Nephron (organoid): Measurements from ENCODE around the gene COMP.

Experiments used
- H3K27ac Mint-ChIP-seq, 3 experiments: 2 replicates each; pipeline ENCODE4 v1.8.0; 2020; ENCODE audit warnings: mixed read lengths in 3 of 3, mild to moderate bottlenecking in 2 of 3, moderate library complexity in 1 of 3
- H3K27me3 Mint-ChIP-seq: 2 replicates; pipeline ENCODE4 v1.8.0; 2021; ENCODE audit warnings: low read depth, mild to moderate bottlenecking, moderate library complexity, mixed read lengths
- H3K36me3 Mint-ChIP-seq: 2 replicates; pipeline ENCODE4 v1.8.0; 2020; ENCODE audit warnings: low read depth, mixed read lengths
- H3K4me1 Mint-ChIP-seq: 2 replicates; pipeline ENCODE4 v1.8.0; 2020; ENCODE audit warnings: mixed read lengths
- H3K4me3 Mint-ChIP-seq, 3 experiments: 2 replicates each; pipeline ENCODE4 v1.8.0; 2020; ENCODE audit warnings: mild to moderate bottlenecking in 3 of 3, mixed read lengths in 3 of 3, moderate library complexity in 2 of 3
- H3K9me3 Mint-ChIP-seq: 2 replicates; pipeline ENCODE4 v1.8.0; 2020; ENCODE audit warnings: mixed read lengths
- CTCF ChIP-seq, 3 experiments: fragments of 200-600 bp; sonication (generic); IDR thresholded peaks; one replicate each; pipeline ENCODE4 v1.5.0; 2021; ENCODE audit warnings: antibody characterized with exemption in 3 of 3; ENCODE audit not compliant: unreplicated experiment in 3 of 3

COMP gene

GRCh38 chr19:18833141-18833476, 42.0 kb upstream of the COMP start:
- Mint-ChIP-seq H3K4me1 (peaks cover 36% of the 10 kb centered on the region), H3K27me3 (no peaks in the 10 kb centered on the region), H3K36me3 (peaks cover 32% of the 10 kb centered on the region), H3K4me3 (peak overlapping the region; percentile 98 to 99 (median 99)), H3K27ac (peak overlapping the region; percentile 18 to 91 (median 86)), H3K9me3 (no peaks in the 10 kb centered on the region)
- no peak for TF ChIP-seq CTCF (IDR thresholded peaks at IDR 0.05; ENCODE audit: unreplicated experiment in 3 of 3)

- peaks cover 3% of the 10 kb centered on the region for H3K27me3 Mint-ChIP-seq
Observed at GRCh38 chr19:18832306-18833140, 41.4 kb upstream of the COMP start.

GRCh38 chr19:18831524-18832305, 40.6 kb upstream of the COMP start, which contains the start of gene UPF1:
TSS of gene UPF1 (plus strand) at chr19:18831959. CDS start at chr19:18832210, 251 bp downstream.
- peaks cover 30% of the 10 kb centered on the region for H3K4me1 Mint-ChIP-seq
- TF ChIP-seq CTCF (IDR thresholded peaks at IDR 0.05; ENCODE audit: unreplicated experiment in 3 of 3), result no peak
- H3K9me3 Mint-ChIP-seq, result peaks cover 6% of the 10 kb centered on the region
- H3K4me3 Mint-ChIP-seq, result peak within 1 kb of the TSS; percentile 98 to 99 (median 99)
- H3K36me3 Mint-ChIP-seq, result peaks cover 28% of the 10 kb centered on the region
- peaks cover 5% of the 10 kb centered on the region for H3K27me3 Mint-ChIP-seq
- peak within 1 kb of the TSS; percentile 18 to 91 (median 86) for H3K27ac Mint-ChIP-seq

More at GRCh38 chr19:18832306-18833140, 41.4 kb upstream of the COMP start:
- Mint-ChIP-seq H3K4me1 (peaks cover 31% of the 10 kb centered on the region), H3K4me3 (peak overlapping the region; percentile 98 to 99 (median 99)), H3K27ac (peak overlapping the region; percentile 18 to 91 (median 86)), H3K9me3 (peaks cover 3% of the 10 kb centered on the region), H3K36me3 (peaks cover 28% of the 10 kb centered on the region)
- no peak for TF ChIP-seq CTCF (IDR thresholded peaks at IDR 0.05; ENCODE audit: unreplicated experiment in 3 of 3)

- Mint-ChIP-seq H3K27me3 (peaks cover 5% of the 10 kb centered on the region), H3K36me3 (peaks cover 19% of the 10 kb centered on the region), H3K9me3 (peaks cover 9% of the 10 kb centered on the region), H3K27ac (no peak overlapping the region), H3K4me3 (peak overlapping the region; percentile 65 to 77 (median 74)), H3K4me1 (peaks cover 25% of the 10 kb centered on the region)
- no peak for TF ChIP-seq CTCF (IDR thresholded peaks at IDR 0.05; ENCODE audit: unreplicated experiment in 3 of 3)
Observed at GRCh38 chr19:18830488-18830887, 39.4 kb upstream of the COMP start.

- Mint-ChIP-seq H3K4me3 (no peak overlapping the region), H3K9me3 (peaks cover 9% of the 10 kb centered on the region), H3K4me1 (peaks cover 10% of the 10 kb centered on the region), H3K27ac (no peak overlapping the region), H3K27me3 (peaks cover 8% of the 10 kb centered on the region), H3K36me3 (peaks cover 6% of the 10 kb centered on the region)
- no peak for TF ChIP-seq CTCF (IDR thresholded peaks at IDR 0.05; ENCODE audit: unreplicated experiment in 3 of 3)
Observed at GRCh38 chr19:18828786-18829185, 37.7 kb upstream of the COMP start.
